NCI-H446 (cell line): ENCODE results near the gene ART1.
"Not testable (repeated sequence)": the region's sequence is repeated elsewhere in the genome, so short reads cannot be mapped to it uniquely, and the experiment has no call there.

Experiments used
- DNase-seq, 2 experiments: peaks; one replicate each; lab custom pipeline; 2025; lab: John Stamatoyannopoulos, UW

The ART1 gene

DNA sequence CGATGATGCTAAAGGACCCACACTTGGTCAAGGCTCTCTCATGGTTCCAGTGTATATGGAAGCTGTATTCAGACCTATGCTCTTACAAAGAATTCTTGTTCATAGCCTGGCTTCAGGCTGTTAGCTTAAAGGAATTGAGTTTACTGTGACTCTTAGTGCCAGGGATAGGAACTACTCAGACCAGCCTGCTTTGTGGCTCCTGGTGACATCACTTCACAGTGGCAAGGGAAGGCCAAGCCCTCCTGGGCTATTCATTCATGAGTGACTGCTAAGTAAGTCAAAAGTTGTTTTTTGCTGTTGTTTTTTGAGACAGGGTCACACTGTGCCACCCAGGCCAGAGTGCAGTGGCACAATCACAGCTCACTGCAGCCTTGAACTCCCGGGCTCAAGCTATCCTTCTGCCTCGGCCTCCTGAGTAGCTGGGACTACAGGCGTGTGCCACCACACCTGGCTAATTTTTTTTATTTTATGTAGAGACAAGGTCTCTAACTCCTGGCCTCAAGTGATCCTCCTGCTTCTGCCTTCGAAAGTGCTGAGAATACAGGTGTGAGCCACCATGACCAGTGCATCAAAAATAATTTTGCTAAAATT lies 12.8 kb upstream of the ART1 start:
- DNase-seq = no peak

DNA sequence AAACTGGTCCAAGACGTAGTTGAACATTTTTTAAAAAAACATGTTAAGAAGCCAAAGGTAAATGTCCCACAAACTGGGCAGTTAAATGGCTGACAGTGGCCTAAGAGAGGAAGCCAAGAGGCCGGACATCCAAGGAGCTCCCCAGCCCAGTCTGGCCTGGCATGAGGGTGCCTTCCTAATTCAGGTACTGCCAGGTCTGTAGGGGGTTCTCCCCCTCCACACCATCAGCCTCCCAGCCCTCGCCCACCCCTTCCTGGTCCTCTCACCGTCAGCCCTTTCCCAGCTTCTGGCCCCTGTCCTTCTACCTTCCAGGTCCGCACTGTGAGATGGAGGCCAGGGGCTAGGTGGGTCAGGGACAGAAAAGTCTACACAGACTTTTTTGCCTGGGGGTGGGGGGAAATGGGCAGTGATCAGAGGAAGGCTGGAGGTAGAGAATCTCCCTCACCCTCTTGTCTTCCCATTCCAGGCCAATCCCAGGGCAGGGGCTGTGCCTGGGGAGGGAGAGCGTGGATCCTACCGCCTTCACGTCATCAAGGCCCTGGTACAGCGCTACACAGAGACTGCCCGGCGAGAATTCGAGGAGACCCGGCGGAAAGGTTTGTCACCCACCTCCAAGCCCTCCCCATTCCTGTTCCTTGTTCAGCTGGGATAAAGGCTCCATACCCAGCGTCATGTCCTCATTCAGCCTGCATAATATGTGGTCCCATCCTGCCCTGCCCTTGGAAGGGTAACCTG lies 9.1 kb upstream of the ART1 start:
- DNase-seq = no peak

DNA sequence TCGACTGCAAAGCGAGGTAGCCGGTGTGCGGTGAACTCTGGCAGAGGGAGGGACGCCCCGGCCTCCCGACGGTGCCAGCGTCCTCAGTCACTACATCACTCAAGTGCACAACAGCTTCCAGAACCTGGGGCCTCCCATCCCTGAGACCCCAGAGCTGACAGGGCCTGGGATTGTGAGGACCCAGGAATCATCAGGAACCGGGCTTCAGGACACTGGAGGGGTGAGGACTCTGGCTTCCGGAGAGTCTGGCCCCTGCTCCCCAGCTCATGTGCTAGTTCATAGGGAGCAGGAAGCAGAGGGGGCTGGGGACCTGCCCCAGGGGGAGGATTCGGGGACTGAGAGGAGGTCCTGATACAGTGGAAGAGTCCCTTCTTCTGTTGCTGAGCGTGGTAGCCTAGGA lies 7.7 kb upstream of the ART1 start:
- DNase-seq = no peak

DNA sequence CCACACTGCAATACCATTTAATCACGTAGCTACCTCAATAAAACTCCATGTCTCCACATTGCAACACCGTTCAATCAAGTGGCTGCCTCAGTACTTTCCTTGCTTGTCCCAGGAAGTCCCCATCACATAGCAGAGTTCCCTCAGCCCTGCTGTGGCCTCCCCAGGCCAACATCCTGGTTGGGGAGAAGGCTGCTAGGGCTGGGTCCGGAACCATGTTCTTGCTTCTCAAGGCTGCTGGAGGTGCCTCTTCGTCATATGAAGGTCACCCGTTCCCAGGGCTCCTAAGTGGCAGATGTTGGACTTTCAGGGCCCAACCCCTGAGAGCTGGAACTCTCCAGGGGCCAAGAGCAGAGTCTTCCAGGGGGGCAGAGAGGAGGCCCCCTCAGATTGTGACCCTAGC lies 6.4 kb upstream of the ART1 start:
- no peak for DNase-seq

DNA sequence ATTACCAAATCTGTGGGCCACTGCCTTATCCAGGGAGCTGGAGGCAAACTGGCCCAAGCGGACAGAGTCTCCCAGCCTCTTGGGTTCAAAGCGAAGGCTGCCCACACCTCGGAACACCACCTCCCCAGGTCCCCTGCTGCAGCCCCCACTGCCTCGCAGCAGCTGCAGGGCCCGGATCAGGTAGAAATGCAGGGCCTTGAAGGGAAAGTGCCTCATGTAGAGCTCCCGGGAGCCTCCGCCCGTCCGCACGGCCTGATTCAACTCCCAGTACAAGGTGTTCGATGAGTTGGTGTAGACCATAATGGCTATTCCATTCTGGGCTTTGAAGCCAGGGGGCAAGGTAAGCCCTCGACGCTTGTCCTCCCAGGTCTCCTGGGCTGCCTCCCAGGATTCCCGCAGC lies 5.1 kb upstream of the ART1 start:
- no peak for DNase-seq

DNA sequence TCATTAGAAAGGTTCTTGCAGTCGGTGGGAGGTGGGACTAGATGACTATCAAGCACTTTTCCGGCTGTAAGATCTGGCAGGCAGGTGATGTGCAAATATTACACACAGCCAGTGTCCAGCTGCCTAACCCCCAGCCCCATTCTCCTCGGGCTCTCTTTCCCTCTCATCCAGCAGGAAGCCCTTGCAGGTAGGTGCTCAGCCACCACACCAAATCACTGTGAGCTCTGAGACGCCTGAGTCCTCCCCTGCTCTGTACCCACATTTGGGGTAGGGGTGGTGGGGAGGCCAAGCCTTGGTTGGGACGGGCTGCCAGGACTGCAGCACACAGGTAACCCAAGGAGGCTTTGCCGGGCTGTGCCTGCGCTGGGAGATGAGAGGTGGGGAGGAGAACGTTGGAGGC lies 3.7 kb upstream of the ART1 start:
- DNase-seq = no peak

DNA sequence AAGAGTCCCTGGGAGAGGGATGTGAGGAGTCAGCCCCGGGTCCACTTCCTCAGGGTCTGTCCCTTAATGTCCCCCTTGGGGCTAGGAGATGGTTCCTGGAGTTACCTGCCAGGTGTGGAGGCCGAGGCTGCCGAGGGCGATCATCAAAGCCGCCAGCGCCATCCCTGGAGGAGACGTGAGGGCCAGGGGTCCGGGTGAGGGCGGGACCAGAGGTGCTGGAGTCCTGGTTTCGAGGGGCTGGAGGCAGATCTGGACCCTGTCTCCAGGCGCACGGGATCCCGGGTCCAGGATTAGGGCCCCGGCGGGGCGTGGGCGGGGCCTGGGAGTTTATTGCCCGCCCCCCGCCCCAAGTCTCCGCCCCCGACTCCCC lies 3.2 kb upstream of the ART1 start, which contains the start of gene ART5:
TSS of gene ART5 (minus strand) at position 292 of the 370 bp plus-strand sequence. CDS start at position 162, 130 bp downstream.
- DNase-seq = no peak

DNA sequence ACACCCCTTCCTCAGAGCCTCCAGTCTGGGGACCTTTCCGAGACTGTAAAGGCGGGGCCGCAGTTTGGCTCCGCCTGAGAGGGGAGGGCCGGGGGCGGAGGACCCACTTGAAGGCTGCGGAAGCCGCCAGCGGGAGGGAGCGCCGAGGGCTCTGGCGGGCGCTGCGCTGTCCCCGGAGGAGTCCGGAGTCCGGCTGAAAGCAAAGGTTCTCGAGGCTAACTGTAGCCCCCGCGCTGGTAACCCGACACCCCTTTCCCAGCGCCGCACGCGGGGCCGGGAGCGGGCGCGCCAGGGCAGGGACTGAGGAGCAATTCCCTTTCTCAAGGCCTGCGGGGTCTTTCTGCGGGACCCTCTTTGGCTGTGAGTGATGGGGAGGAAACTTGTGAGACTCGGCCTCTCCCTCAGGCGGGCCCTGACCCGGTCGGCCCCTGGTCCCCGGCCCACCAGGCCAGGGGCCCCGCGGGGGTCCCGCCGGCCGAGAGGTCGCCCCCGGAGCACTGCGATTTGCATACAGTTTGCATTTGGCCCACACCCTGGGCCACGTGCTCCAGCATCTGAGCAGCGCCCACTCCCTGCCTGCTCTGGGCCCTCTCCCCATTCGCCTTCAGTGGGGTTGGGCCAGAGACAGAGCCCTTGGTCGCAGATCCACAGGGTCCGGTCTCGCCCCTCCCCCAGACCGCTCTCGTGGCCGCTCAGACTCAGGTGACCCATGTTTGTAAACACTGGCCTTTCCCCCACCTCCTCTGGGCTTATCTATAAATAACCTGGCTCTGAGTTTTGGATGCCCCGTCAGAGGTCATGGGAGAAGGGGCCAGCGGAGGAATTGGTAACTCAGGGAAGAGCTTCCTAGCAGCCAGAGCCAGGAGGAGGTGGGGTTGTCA lies 2.6 kb upstream of the ART1 start:
- DNase-seq = peak; percentile 23 to 84

DNA sequence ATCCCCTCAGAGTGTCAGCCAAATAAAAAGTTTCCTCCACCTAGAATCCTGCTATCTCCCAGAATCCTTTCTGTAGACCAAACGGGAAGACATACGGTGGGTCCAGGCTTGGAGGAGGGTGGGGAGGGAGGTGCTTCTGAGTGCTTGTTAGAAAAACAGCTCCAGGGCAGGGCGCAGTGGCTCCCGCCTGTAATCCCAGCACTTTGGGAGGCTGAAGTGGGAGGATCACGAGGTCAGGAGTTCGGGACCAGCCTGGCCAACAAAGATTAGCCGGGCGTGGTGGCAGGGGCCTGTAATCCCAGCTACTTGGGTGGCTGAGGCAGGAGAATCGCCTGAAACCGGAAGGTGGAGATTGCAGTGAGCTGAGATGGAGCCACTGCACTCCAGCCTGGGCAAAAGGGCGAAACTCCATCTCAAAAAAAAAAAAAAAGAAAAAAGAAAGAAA lies 1.8 kb upstream of the ART1 start:
- not testable (repeated sequence) for DNase-seq

DNA sequence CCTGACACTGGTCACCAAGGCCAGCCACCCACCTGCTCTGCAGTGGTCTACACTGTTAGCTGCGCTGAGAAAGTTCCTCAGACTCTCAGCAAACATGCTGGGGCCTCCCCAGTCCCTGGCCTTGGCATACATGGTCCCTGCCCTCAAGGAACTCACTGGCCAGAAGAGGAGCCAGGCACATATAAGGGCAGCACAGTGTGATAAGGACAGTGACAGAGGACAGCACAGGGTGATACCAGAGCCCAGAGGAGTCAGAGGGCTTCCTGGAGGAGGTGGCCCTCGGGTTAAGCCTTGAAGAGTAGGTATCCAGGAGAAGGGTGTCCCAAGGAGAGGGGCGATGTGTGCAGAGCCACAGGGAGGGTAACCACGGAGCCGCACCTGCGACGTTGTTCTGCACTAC lies 624 bp downstream of the ART1 start:
- no peak for DNase-seq

DNA sequence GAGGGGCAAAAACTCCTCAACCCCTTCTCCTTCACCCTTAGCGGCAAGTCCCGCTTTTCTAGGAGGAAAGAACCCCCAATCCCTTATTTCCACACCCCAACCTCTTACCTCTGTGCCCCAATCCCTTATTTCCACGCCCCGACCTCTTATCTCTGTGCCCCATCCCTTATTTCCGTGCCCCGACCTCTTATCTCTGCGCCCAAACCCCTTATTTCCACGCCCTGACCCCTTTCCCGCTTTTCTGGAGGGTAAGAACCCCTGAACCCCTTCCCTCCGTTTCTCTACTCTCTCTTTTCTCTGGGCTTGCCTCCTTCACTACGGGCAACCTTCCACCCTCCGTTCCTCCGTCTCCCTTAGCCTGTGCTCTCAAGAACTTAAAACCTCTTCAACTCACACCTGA lies 3.9 kb downstream of the ART1 start:
- DNase-seq = not testable (repeated sequence)

DNA sequence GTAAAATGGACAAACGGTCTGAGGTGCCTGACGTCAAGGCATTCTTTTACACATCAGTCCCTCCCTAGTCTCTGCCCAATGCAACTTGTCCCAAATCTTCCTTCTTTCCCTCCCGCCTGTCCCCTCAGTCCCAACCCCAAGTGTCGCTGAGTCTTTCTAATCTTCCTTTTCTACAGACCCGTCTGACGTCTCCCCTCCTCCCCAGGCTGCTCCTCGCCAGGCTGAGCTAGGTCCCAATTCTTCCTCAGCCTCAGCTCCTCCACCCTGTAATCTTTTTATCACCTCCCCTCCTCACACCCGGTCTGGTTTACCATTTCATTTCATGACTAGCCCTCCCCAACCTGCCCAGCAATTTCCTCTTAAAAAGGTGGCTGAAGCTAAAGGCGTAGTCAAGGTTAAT lies 4.4 kb downstream of the ART1 start:
- not testable (repeated sequence) for DNase-seq

DNA sequence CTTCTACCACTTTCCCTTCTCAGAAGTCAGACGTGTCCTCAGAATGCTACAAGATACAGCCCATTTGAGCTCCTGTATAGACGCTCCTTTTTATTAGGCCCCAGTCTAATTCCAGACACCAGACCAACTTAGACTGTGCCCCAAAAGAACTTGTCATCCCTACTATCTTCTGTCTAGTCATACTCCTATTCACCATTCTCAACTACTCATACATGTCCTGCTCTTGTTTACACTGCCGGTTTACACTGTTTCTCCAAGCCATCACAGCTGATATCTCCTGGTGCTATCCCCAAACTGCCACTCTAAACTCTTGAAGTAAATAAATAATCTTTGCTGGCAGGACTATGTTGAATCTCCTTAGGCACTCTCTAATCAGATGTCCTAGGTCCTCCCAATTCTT lies 7.6 kb downstream of the ART1 start:
- not testable (repeated sequence) for DNase-seq

DNA sequence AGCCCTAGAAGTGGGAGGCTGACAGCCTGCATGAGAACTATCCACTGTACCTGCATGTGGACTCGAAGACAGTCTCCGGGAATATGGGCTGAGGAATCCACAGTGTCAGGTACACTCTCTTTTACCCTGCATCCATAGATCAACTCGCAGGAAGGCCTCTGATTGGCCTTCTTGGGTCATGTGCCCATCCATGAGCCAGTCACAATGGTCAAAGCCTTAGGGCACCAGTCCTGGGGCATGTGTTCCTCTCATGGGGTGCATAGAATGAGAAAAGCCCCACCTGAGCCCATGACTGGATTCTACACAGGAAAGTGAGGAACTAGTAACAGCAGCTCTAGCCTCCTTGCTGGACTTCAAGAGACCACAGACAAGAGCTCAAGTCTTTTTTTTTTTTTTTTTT lies 10.6 kb downstream of the ART1 start:
- no peak for DNase-seq

DNA sequence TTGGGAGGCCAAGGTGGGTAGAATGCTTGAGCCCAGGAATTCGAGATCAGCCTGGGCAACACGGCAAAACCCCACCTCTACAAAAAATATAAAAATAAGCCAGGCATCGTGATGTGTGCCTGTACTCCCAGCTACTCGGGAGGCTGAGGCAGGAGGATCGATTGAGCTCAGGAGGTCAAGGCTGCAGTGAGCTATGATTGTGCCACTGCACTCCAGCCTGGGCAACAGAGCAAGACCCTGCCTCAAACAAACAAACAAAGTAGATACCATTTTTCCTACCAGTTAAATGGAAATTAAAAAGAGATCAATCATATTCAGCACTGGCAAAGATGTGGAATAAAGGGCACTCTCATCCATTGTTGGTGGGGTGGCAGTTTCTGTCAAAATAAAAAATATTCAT lies 12.4 kb downstream of the ART1 start:
- DNase-seq = not testable (repeated sequence)

DNA sequence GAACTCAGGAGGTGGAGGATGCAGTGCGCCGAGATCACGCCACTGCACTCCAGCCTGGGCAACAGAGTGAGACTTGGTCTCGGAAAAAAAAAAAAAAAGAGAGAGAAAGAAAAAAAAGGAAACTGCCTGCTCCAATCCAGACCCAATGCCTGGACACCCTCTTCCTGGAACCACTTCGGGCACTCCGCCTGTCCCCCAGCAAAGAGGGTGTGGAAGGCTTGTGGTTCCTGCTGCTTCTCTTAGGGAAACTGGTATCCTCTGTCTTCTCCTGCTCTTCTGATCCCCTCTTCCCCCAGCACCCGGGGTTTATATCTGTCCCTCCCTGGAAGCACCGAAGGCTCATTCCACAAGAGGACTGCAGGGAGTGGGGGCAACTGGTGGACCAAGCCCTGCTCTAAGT lies 13.3 kb downstream of the ART1 start:
- DNase-seq = no peak

DNA sequence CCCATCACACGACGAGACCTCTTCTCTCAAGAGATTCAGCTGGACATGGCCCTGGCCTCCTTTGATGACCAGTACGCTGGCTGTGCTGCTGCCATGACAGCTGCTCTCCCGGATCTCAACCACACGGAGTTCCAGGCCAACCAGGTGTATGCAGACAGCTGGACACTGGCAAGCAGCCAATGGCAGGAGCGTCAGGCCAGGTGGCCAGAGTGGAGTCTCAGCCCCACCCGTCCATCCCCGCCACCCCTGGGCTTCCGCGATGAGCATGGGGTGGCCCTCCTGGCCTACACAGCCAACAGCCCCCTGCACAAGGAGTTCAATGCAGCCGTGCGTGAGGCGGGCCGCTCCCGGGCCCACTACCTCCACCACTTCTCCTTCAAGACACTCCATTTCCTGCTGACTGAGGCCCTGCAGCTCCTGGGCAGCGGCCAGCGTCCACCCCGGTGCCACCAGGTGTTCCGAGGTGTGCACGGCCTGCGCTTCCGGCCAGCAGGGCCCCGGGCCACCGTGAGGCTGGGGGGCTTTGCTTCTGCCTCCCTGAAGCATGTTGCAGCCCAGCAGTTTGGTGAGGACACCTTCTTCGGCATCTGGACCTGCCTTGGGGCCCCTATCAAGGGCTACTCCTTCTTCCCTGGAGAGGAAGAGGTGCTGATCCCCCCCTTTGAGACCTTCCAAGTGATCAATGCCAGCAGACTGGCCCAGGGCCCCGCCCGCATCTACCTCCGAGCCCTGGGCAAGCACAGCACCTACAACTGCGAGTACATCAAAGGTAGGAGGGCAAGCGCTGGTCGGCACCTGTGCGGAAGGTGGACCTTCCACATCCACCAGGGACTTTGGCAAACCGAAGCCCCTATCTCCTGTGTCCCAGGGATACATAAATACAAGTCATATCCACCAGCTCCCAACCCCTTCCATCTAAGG lies 14.9 kb downstream of the ART1 start:
- no peak for DNase-seq

DNA sequence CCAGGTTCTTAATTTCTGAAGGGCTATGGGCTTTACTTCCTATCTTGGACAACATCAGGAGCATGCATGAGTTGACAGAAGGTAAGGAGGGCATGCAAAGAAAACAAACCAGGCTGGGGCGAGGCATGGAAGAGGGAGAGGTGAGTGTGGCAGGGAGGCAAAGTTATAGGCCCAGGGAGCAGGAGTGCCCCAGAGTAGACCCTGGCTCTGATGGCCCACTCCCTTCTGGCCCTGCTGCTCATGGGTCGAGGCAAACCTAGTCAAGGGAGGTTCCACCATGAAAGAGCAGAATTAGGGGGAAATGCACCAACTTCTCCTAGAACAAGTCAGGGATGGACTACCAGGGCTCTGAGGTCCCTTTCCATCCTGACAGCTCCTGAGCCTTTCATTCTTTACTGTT lies 16.0 kb downstream of the ART1 start:
- DNase-seq = no peak

DNA sequence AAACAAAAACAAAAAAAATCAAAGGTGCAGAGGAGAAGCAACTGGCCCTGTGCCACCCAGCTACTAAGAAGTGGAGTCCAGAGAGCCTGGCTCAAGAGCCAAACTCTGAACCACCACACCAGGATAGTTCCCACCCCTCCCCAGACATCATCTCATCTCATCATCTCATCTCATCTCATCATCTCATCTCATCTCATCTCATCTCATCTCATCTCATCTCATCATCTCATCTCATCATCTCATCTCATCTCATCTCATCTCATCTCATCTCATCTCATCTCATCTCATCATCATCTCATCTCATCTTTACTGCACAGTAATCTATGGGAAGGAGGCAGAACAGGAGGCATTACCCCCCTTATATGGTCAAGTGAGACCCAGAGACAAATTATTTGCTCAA lies 17.9 kb downstream of the ART1 start:
- DNase-seq = no peak

DNA sequence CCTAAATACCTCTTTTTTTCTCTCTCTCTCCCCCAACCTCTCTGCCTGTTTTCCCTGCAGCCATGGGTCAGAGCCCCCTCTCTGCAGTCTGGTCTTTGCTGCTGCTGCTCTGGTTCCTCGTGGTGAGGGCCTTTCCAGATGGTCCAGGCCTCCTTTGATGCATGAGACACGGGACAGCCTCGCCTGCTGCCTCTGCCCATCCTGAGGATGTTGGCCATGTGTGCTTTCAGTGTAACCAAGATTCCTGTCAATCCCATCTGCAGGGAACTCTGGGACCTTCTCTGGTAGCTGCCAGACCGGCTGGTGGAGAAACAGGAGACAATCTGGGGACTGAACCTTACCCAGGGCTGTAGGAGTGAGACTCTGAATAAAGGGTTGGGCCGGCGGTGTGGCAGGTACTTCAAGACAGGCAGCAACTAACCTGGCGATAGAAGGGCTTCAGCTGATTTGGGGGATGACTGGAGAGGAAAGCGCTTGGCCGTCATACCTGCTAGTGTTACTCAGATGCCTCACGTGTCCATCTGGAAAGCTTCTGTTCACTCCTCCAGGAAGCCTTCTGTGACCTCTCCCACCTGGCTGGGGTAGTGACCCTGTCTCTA lies 19.2 kb downstream of the ART1 start:
- no peak for DNase-seq

DNA sequence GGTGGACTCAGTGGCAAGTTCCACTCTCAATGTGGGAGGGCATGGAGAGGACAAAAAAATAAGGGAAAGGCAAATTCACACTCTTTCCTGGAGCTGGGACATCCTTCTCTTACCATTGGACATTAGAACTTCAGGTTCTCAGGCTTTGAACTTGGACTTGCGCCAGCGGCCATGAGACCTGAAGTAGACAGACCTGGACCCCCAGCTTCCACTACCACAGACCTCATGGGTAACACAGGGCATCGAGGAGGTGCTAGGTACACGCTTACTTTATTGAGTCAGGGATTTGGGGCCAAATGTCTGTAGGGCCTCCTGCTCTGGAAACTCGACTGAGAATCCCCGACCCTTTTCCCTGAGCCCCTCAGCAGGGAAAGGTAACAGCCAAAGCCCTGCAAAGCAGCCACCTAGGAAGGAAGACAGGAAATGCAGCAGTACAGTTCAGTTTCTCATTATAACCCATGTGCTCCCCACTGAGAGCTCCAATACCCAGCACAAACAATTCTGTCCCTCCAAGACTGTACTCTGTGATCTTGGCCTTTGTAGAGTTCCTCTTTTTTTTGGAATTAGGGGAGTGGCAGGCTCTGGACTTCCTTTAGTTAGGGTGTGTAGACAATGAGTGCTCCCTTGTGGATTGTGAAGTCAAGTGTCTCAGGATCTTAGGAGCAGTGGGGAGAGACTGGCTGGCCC lies 20.6 kb downstream of the ART1 start:
- no peak for DNase-seq
